WTC11 (cell line): Measurements from ENCODE around the gene OR3A2.

Source experiments
- AFF4 ChIP-seq: sonication (generic); formaldehyde crosslinking; IDR thresholded peaks from 2 replicates; pipeline ENCODE4 v1.8.1; 2023; ENCODE audit warnings: mild to moderate bottlenecking, missing genetic modification reagents, borderline replicate concordance
- ATF3 ChIP-seq: sonication (generic); formaldehyde crosslinking; conservative IDR thresholded peaks from 2 replicates; pipeline ENCODE4 v1.8.1; 2022; ENCODE audit warnings: mild to moderate bottlenecking, missing genetic modification reagents
- ATF6 ChIP-seq: sonication (generic); formaldehyde crosslinking; IDR thresholded peaks from 2 replicates; pipeline ENCODE4 v1.8.1; 2023; ENCODE audit warnings: mild to moderate bottlenecking, missing genetic modification reagents
- CTCF ChIP-seq: fragments of 200-600 bp; IDR thresholded peaks from 2 replicates; pipeline ENCODE4 v1.8.0; 2022; ENCODE audit warnings: antibody characterized with exemption
- GABPB1 ChIP-seq: sonication (generic); formaldehyde crosslinking; IDR thresholded peaks from 2 replicates; pipeline ENCODE4 v1.8.1; 2023; ENCODE audit warnings: mild to moderate bottlenecking, missing genetic modification reagents
- MXD4 ChIP-seq: fragments of 250-450 bp; sonication (Bioruptor Pico); IDR thresholded peaks from 2 replicates; pipeline ENCODE4 v1.8.0; 2021; ENCODE audit warnings: mild to moderate bottlenecking, moderate library complexity, borderline replicate concordance
- NR3C1 ChIP-seq: sonication (generic); formaldehyde crosslinking; conservative IDR thresholded peaks from 2 replicates; pipeline ENCODE4 v1.8.1; 2023; ENCODE audit warnings: low read depth, mild to moderate bottlenecking, missing genetic modification reagents
- USF1 ChIP-seq: sonication (generic); formaldehyde crosslinking; IDR thresholded peaks from 2 replicates; pipeline ENCODE4 v1.8.0; 2022; ENCODE audit warnings: mild to moderate bottlenecking, missing genetic modification reagents
- ZNF121 ChIP-seq: sonication (generic); formaldehyde crosslinking; IDR thresholded peaks from 2 replicates; pipeline ENCODE4 v1.8.0; 2023; ENCODE audit warnings: missing genetic modification reagents
- ZNF317 ChIP-seq: sonication (generic); formaldehyde crosslinking; IDR thresholded peaks from 2 replicates; pipeline ENCODE4 v1.8.1; 2023; ENCODE audit warnings: low read depth, mild to moderate bottlenecking, moderate library complexity, missing genetic modification reagents, borderline replicate concordance

- no peak for TF ChIP-seq MXD4 (CRISPR knock-in tag)
- TF ChIP-seq CTCF = no peak
- TF ChIP-seq AFF4 (CRISPR knock-in tag) = no peak
- no peak for TF ChIP-seq ZNF121 (CRISPR knock-in tag)
- TF ChIP-seq USF1 (CRISPR knock-in tag) = no peak
- no peak for TF ChIP-seq ATF6 (CRISPR knock-in tag)
- TF ChIP-seq GABPB1 = no peak
- TF ChIP-seq ZNF317 = no peak
- TF ChIP-seq ATF3 = no peak
- TF ChIP-seq NR3C1 (CRISPR knock-in tag) = no peak
These were observed 103.2 kb downstream of the OR3A2 start for GRCh38 chr17:3282901-3283300.
